Kidney epithelial cell (primary cell): ENCODE results near the gene PDE10A. TPM values are rescaled to one million over a fixed set of nuclear protein-coding genes. Genes with fewer than 3 reads are reported as not detected.

Source experiments
- DNase-seq: peaks from one replicate; pipeline ENCODE4 v3.0.0-alpha.2; 2010; ENCODE audit warnings: low read depth
- H3K27me3 ChIP-seq: 2 replicates; pipeline ENCODE4 v1.6.0; 2011; ENCODE audit warnings: low read length; ENCODE audit not compliant: control insufficient read depth, insufficient read depth
- H3K36me3 ChIP-seq: 2 replicates; pipeline ENCODE4 v1.5.1; 2011; ENCODE audit warnings: low read length; ENCODE audit not compliant: control insufficient read depth, insufficient read depth
- H3K4me3 ChIP-seq: 2 replicates; pipeline ENCODE4 v1.5.1; 2011; ENCODE audit warnings: low read depth, mild to moderate bottlenecking, control low read depth, low read length
- CTCF ChIP-seq: IDR thresholded peaks from 2 replicates; pipeline ENCODE4 v1.5.1; 2011; ENCODE audit warnings: mild to moderate bottlenecking, moderate library complexity, low read length, control low read depth, inconsistent platforms; ENCODE audit not compliant: insufficient read depth, poor library complexity, severe bottlenecking
- total RNA-seq: library from RNA; depleted of rRNA; stranded (reverse); fragments of >200 nt; gene quantifications from 2 replicates; pipeline ENCODE4 v1.2.3, GENCODE V29; 2015

The PDE10A gene
- total RNA-seq, 1 donor from 2014 or later: 13.0 TPM

GRCh38 chr6:165643015-165643414, 20.0 kb downstream of the PDE10A start:
- Histone ChIP-seq H3K27me3 (no peaks in the 10 kb centered on the region), H3K36me3 (no peaks in the 10 kb centered on the region), H3K4me3 (no peak overlapping the region)
- DNase-seq: no peak
- TF ChIP-seq CTCF: no peak

GRCh38 chr6:165641672-165642156, 21.3 kb downstream of the PDE10A start:
- H3K36me3 ChIP-seq: no peaks in the 10 kb centered on the region
- no peak for TF ChIP-seq CTCF
- no peak overlapping the region for H3K4me3 ChIP-seq
- H3K27me3 ChIP-seq: no peaks in the 10 kb centered on the region
- DNase-seq: no peak

GRCh38 chr6:165640806-165641205, 22.2 kb downstream of the PDE10A start:
- Histone ChIP-seq H3K36me3 (no peaks in the 10 kb centered on the region), H3K27me3 (no peaks in the 10 kb centered on the region), H3K4me3 (no peak overlapping the region)
- no peak for DNase-seq
- no peak for TF ChIP-seq CTCF

- Histone ChIP-seq H3K4me3 (no peak overlapping the region), H3K36me3 (no peaks in the 10 kb centered on the region), H3K27me3 (no peaks in the 10 kb centered on the region)
- DNase-seq: no peak
- TF ChIP-seq CTCF: no peak
Measured at GRCh38 chr6:165638530-165638929, 24.5 kb downstream of the PDE10A start.

GRCh38 chr6:165637586-165637985, 25.5 kb downstream of the PDE10A start:
- TF ChIP-seq CTCF: no peak
- Histone ChIP-seq H3K27me3 (no peaks in the 10 kb centered on the region), H3K36me3 (no peaks in the 10 kb centered on the region), H3K4me3 (no peak overlapping the region)
- DNase-seq: no peak

- H3K27me3 ChIP-seq: no peaks in the 10 kb centered on the region
- no peak for DNase-seq
- no peak for TF ChIP-seq CTCF
- no peaks in the 10 kb centered on the region for H3K36me3 ChIP-seq
- H3K4me3 ChIP-seq: no peak overlapping the region
Measured at GRCh38 chr6:165636402-165637048, 26.5 kb downstream of the PDE10A start.
